Sigmoid colon (tissue), 3 donors: ENCODE measurements around the gene AHNAK.

Experiments used
- POLR2A ChIP-seq, 2 donors: fragments of 450-650 bp; IDR thresholded peaks; one replicate each; pipeline ENCODE4 v1.6.1; 2016; ENCODE audit warnings: antibody characterized with exemption in 2 of 2, mild to moderate bottlenecking in 2 of 2, moderate library complexity in 2 of 2
- TF ChIP-seq, protein P1 (sequence below), 4 experiments: fragments of 450-650 bp in 3 of 4; fragments of 200-600 bp in 1 of 4; IDR thresholded peaks; one replicate each; pipeline ENCODE4 v1.5.1; 2016 to 2019; ENCODE audit warnings: antibody characterized with exemption in 4 of 4, mild to moderate bottlenecking in 3 of 4, moderate library complexity in 2 of 4

DNA sequence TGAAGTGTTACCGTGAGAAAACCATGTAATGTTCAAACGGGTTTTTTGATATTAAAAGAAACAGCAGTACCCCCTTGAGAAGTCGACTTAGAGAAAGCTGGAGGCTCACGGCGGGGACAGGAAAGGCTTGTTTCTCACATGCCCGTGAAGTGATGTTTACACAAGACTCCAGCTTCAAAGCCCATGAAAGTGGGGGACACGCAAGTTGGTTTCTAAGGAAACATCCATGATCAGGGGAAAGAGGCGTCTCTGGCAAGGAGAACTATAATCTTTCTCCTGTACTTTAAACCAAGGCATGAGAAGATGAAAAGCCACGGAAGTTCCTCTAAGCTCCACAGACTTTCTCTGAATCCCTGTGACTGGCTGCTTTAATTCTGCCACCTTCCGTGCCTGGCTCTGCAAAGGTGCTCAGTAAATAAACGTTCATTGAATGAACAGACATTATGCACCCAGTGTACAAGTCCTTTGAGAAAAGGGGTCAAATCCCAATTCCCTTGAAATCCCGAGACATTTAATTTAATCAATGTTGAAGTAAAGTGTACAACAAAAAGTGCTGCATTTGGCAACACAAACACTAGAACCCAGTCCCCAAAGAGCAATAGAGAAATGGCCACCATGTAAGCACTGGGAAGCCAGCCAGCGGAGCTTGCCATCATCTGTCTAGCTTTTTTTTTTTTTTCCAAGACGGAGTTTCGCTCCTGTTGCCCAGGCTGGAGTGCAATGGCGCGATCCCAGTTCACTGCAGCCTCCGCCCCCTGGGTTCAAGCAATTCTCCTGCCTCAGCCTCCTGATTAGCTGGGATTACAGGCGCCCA lies 58.7 kb downstream of the AHNAK start:
- TF ChIP-seq, protein P1, sequence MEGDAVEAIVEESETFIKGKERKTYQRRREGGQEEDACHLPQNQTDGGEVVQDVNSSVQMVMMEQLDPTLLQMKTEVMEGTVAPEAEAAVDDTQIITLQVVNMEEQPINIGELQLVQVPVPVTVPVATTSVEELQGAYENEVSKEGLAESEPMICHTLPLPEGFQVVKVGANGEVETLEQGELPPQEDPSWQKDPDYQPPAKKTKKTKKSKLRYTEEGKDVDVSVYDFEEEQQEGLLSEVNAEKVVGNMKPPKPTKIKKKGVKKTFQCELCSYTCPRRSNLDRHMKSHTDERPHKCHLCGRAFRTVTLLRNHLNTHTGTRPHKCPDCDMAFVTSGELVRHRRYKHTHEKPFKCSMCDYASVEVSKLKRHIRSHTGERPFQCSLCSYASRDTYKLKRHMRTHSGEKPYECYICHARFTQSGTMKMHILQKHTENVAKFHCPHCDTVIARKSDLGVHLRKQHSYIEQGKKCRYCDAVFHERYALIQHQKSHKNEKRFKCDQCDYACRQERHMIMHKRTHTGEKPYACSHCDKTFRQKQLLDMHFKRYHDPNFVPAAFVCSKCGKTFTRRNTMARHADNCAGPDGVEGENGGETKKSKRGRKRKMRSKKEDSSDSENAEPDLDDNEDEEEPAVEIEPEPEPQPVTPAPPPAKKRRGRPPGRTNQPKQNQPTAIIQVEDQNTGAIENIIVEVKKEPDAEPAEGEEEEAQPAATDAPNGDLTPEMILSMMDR (IDR thresholded peaks at IDR 0.05), result no peak
- TF ChIP-seq POLR2A (IDR thresholded peaks at IDR 0.05), result no peak
